ENCODE measurements around the gene ARFGEF3. TPM values are rescaled to one million over a fixed set of nuclear protein-coding genes. Genes with fewer than 3 reads are reported as not detected.

ARFGEF3 gene
- total RNA-seq, 1 experiment from 2014 or later, result 0.71 TPM

DNA sequence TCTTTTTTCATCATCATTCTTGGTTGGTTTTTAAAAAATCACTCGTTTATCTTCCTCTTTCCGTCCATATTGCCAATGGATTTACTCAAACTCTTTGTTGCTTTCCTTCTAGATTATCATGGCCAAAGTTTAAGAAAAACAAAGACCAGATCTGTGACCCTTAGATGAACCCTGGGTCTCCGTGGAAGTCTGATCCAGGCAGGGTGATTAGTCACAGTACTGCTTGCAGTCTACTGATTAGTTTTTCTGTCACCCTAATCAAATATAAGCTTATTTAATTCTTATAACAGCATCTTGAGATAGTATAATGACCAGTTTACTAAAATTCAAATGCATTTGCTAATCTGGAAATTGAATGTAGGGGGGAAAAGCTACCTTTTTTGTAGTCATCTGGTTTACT, 210.0 kb downstream of the ARFGEF3 start:
- Histone ChIP-seq H3K27ac (ENCODE audit: low read depth, low read length, poor library complexity, severe bottlenecking) (no peak overlapping the region), H3K4me1 (ENCODE audit: insufficient read depth, low read length, poor library complexity, severe bottlenecking) (peaks cover 7% of the 10 kb centered on the region), H3K9me3 (ENCODE audit: low read depth, low read length, poor library complexity, severe bottlenecking) (no peaks in the 10 kb centered on the region), H3K4me3 (ENCODE audit: low read depth, low read length, poor library complexity, severe bottlenecking) (no peak overlapping the region), H3K27me3 (replicated peaks; ENCODE audit: insufficient read depth, low read depth, low read length, poor library complexity) (no peaks in the 10 kb centered on the region), H3K36me3 (ENCODE audit: insufficient read depth, low read length, poor library complexity, severe bottlenecking) (no peaks in the 10 kb centered on the region)
- no TSS peak for BruUV-seq (replicated peaks)
- TF ChIP-seq, protein P1, sequence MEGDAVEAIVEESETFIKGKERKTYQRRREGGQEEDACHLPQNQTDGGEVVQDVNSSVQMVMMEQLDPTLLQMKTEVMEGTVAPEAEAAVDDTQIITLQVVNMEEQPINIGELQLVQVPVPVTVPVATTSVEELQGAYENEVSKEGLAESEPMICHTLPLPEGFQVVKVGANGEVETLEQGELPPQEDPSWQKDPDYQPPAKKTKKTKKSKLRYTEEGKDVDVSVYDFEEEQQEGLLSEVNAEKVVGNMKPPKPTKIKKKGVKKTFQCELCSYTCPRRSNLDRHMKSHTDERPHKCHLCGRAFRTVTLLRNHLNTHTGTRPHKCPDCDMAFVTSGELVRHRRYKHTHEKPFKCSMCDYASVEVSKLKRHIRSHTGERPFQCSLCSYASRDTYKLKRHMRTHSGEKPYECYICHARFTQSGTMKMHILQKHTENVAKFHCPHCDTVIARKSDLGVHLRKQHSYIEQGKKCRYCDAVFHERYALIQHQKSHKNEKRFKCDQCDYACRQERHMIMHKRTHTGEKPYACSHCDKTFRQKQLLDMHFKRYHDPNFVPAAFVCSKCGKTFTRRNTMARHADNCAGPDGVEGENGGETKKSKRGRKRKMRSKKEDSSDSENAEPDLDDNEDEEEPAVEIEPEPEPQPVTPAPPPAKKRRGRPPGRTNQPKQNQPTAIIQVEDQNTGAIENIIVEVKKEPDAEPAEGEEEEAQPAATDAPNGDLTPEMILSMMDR (conservative IDR thresholded peaks at IDR 0.05; ENCODE audit: low read depth, low read length), result no peak
- no peak for TF ChIP-seq EZH2 (IDR thresholded peaks at IDR 0.05; ENCODE audit: borderline replicate concordance, low read depth, low read length, poor library complexity, severe bottlenecking)
- ChIA-PET CTCF (interaction anchor here (1.0 kb wide), 1 partner anchor 23 kb away, joined by 3 read pairs; no protein-coding TSS in a partner anchor), POLR2A (ENCODE audit: low non-redundant PET) (no interaction called here)
- no peak for DNase-seq (ENCODE audit: low spot score)
- intact Hi-C loops (cut with micrococcal nuclease; ENCODE audit: unreplicated experiment), result no loop called here

DNA sequence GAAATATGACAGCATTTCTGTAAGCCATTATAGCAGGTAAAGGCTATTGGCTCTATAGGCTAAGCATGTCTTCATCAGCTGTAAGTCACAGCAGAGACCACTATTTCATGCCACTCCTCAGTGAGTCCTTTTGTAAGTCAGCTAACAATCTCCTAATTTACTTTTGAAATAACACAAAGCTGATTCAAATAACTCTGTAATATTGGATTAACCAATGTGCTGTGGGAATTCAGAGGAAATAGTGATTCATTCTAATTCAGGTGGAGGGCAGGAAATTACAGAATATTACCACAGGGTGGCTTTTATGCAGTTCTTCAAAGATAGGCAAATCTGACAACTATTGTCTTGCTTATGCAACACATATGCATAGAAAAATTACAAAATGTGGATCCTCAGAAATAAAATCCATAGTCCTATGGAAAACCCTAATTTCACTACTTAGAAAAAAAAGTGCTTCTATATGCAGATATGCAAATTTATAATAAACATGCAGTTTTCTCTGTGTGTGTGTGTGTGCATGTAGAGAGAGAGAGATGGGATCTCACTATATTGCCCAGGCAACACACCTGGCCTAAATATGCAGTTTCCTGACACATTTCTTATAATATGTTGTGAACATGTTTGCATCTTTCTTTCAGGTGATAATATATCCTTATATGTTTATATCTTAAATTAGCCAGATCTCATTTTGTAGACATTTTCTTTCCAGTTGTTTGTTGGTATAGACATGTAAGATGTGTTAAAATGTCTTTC, 211.1 kb downstream of the ARFGEF3 start:
- no peak overlapping the region for H3K27ac ChIP-seq (ENCODE audit: low read depth, low read length, poor library complexity, severe bottlenecking)
- intact Hi-C loops (cut with micrococcal nuclease; ENCODE audit: unreplicated experiment), result no loop called here
- DNase-seq (ENCODE audit: low spot score), result peak; percentile 74
- TF ChIP-seq, protein P1 (conservative IDR thresholded peaks at IDR 0.05; ENCODE audit: low read depth, low read length), result 0 out of 2 replicates have a peak, but pooled peaks have one; percentile 31
- TF ChIP-seq EZH2 (IDR thresholded peaks at IDR 0.05; ENCODE audit: borderline replicate concordance, low read depth, low read length, poor library complexity, severe bottlenecking), result no peak
- CTCF ChIA-PET, result interaction anchor here (1.0 kb wide), 1 partner anchor 22 kb away, joined by 3 read pairs; no protein-coding TSS in a partner anchor
- POLR2A ChIA-PET (ENCODE audit: low non-redundant PET), result no interaction called here
- peaks cover 7% of the 10 kb centered on the region for H3K4me1 ChIP-seq (ENCODE audit: insufficient read depth, low read length, poor library complexity, severe bottlenecking)
- no TSS peak for BruUV-seq (replicated peaks)
- H3K27me3 ChIP-seq (replicated peaks; ENCODE audit: insufficient read depth, low read depth, low read length, poor library complexity), result no peaks in the 10 kb centered on the region
- H3K9me3 ChIP-seq (ENCODE audit: low read depth, low read length, poor library complexity, severe bottlenecking), result no peaks in the 10 kb centered on the region
- no peak overlapping the region for H3K4me3 ChIP-seq (ENCODE audit: low read depth, low read length, poor library complexity, severe bottlenecking)
- H3K36me3 ChIP-seq (ENCODE audit: insufficient read depth, low read length, poor library complexity, severe bottlenecking), result no peaks in the 10 kb centered on the region

DNA sequence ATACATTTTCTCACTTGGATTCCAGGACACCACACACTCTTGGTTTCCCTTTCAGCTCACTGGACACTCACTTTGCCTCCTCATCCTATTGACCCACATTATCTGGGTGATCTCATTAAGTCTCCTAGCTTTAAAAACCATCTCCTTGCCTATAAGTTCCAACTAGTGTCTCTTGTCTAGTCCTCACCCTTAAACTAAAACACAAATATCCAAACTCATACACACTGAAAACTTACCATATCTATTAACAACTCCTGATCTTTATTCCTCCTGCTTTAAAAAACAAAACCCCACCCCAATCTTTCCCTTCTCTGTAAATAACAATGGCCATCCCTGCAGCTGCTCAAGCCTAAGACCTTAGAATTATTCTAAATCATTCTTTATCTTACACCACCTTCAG, 212.5 kb downstream of the ARFGEF3 start:
- Histone ChIP-seq H3K9me3 (ENCODE audit: low read depth, low read length, poor library complexity, severe bottlenecking) (no peaks in the 10 kb centered on the region), H3K4me1 (ENCODE audit: insufficient read depth, low read length, poor library complexity, severe bottlenecking) (peaks cover 7% of the 10 kb centered on the region), H3K27me3 (replicated peaks; ENCODE audit: insufficient read depth, low read depth, low read length, poor library complexity) (no peaks in the 10 kb centered on the region), H3K36me3 (ENCODE audit: insufficient read depth, low read length, poor library complexity, severe bottlenecking) (no peaks in the 10 kb centered on the region), H3K4me3 (ENCODE audit: low read depth, low read length, poor library complexity, severe bottlenecking) (no peak overlapping the region), H3K27ac (ENCODE audit: low read depth, low read length, poor library complexity, severe bottlenecking) (no peak overlapping the region)
- intact Hi-C loops (cut with micrococcal nuclease; ENCODE audit: unreplicated experiment), result no loop called here
- no peak for DNase-seq (ENCODE audit: low spot score)
- ChIA-PET CTCF (no interaction called here), POLR2A (ENCODE audit: low non-redundant PET) (no interaction called here)
- no TSS peak for BruUV-seq (replicated peaks)
- TF ChIP-seq EZH2 (IDR thresholded peaks at IDR 0.05; ENCODE audit: borderline replicate concordance, low read depth, low read length, poor library complexity, severe bottlenecking), result no peak
- TF ChIP-seq, protein P1 (conservative IDR thresholded peaks at IDR 0.05; ENCODE audit: low read depth, low read length), result no peak

All from A673 (cell line).